Activated T-cell treated with anti-CD3 and anti-CD28 coated beads, Interleukin-2, amount 50 U/mL, for 4 hours (primary cell): Measurements from ENCODE around the gene DRAXIN. TPM values are rescaled to one million over a fixed set of nuclear protein-coding genes. Genes with fewer than 3 reads are reported as not detected.

Source experiments
- ATAC-seq, 2 donors: fragments of 200-7000 bp; cut with Tn5 transposase; one replicate each; pipeline ENCODE4 v1.10.0; 2021
- DNase-seq: peaks from one replicate; pipeline ENCODE4 v3.0.0-alpha.2; 2020
- H3K27me3 Mint-ChIP-seq: one replicate; pipeline ENCODE4 v1.8.0; 2021; ENCODE audit warnings: low read depth, mixed read lengths
- H3K36me3 Mint-ChIP-seq: one replicate; pipeline ENCODE4 v1.8.0; 2022; ENCODE audit warnings: mixed read lengths; ENCODE audit not compliant: insufficient read depth
- H3K4me1 Mint-ChIP-seq: one replicate; pipeline ENCODE4 v1.8.0; 2021; ENCODE audit warnings: low read depth, mixed read lengths
- H3K4me3 Mint-ChIP-seq: one replicate; pipeline ENCODE4 v1.8.0; 2021; ENCODE audit warnings: mild to moderate bottlenecking, moderate library complexity, mixed read lengths
- H3K9me3 Mint-ChIP-seq: one replicate; pipeline ENCODE4 v1.8.0; 2021; ENCODE audit warnings: mixed read lengths
- total RNA-seq, 3 donors: library from RNA; stranded (reverse); gene quantifications; one replicate each; pipeline ENCODE4 v1.2.1, GENCODE V29; 2021

Gene DRAXIN
- total RNA-seq, 3 donors from 2014 or later, result 0.03 to 0.08 (median 0.05) TPM

- H3K36me3 Mint-ChIP-seq, result no peaks in the 10 kb centered on the region
- no peak for DNase-seq
- H3K4me3 Mint-ChIP-seq, result peak overlapping the region; percentile 78
- peaks cover 29% of the 10 kb centered on the region for H3K4me1 Mint-ChIP-seq
- H3K27me3 Mint-ChIP-seq, result no peaks in the 10 kb centered on the region
- no peak for ATAC-seq
- no peaks in the 10 kb centered on the region for H3K9me3 Mint-ChIP-seq
These were observed 40.5 kb upstream of the DRAXIN start for GRCh38 chr1:11651017-11651416.

- Mint-ChIP-seq H3K36me3 (no peaks in the 10 kb centered on the region), H3K4me1 (peaks cover 30% of the 10 kb centered on the region), H3K9me3 (no peaks in the 10 kb centered on the region), H3K27me3 (no peaks in the 10 kb centered on the region), H3K4me3 (no peak overlapping the region)
- ATAC-seq (no peak), DNase-seq (no peak)
These were observed 39.2 kb upstream of the DRAXIN start for GRCh38 chr1:11652203-11652780.

- no peak for DNase-seq
- no peaks in the 10 kb centered on the region for H3K9me3 Mint-ChIP-seq
These were observed 38.2 kb upstream of the DRAXIN start for GRCh38 chr1:11653101-11653860.

GRCh38 chr1:11653861-11654136 is 37.7 kb upstream of the DRAXIN start:
- DNase-seq (no peak), ATAC-seq (no peak)
- H3K9me3 Mint-ChIP-seq, result no peaks in the 10 kb centered on the region
- H3K27me3 Mint-ChIP-seq, result no peaks in the 10 kb centered on the region
- peak overlapping the region; percentile 56 for H3K4me3 Mint-ChIP-seq
- H3K36me3 Mint-ChIP-seq, result no peaks in the 10 kb centered on the region
- H3K4me1 Mint-ChIP-seq, result peaks cover 28% of the 10 kb centered on the region

More at GRCh38 chr1:11653101-11653860, 38.2 kb upstream of the DRAXIN start:
- ATAC-seq, result no peak
- H3K27me3 Mint-ChIP-seq, result no peaks in the 10 kb centered on the region
- peaks cover 30% of the 10 kb centered on the region for H3K4me1 Mint-ChIP-seq
- peak overlapping the region; percentile 56 for H3K4me3 Mint-ChIP-seq
- H3K36me3 Mint-ChIP-seq, result no peaks in the 10 kb centered on the region

GRCh38 chr1:11654137-11654938 is 37.2 kb upstream of the DRAXIN start, which contains the start of the genes FBXO2 and FBXO44:
FBXO2 (minus strand) TSS chr1:11654429; CDS start chr1:11654340, 89 bp downstream.
FBXO44 (plus strand) TSS chr1:11654877; CDS start chr1:11655836, 959 bp downstream.
- no peaks in the 10 kb centered on the region for H3K9me3 Mint-ChIP-seq
- no peaks in the 10 kb centered on the region for H3K27me3 Mint-ChIP-seq
- H3K4me3 Mint-ChIP-seq, result peak within 1 kb of the TSS; percentile 79
- H3K4me1 Mint-ChIP-seq, result peaks cover 28% of the 10 kb centered on the region
- H3K36me3 Mint-ChIP-seq, result no peaks in the 10 kb centered on the region
- peak; percentile 64 for DNase-seq
- peak; percentile 84 to 85 for ATAC-seq

GRCh38 chr1:11654939-11655808 is 36.3 kb upstream of the DRAXIN start:
- Mint-ChIP-seq H3K4me3 (peak overlapping the region; percentile 79), H3K27me3 (no peaks in the 10 kb centered on the region), H3K4me1 (peaks cover 20% of the 10 kb centered on the region), H3K9me3 (no peaks in the 10 kb centered on the region), H3K36me3 (no peaks in the 10 kb centered on the region)
- ATAC-seq, result peak; percentile 23 to 27
- DNase-seq, result no peak

- DNase-seq (no peak), ATAC-seq (no peak)
- Mint-ChIP-seq H3K4me3 (no peak overlapping the region), H3K36me3 (peaks cover 3% of the 10 kb centered on the region), H3K9me3 (no peaks in the 10 kb centered on the region), H3K27me3 (no peaks in the 10 kb centered on the region), H3K4me1 (peaks cover 9% of the 10 kb centered on the region)
These were observed 33.9 kb upstream of the DRAXIN start for GRCh38 chr1:11657654-11658053.

- no peaks in the 10 kb centered on the region for H3K27me3 Mint-ChIP-seq
- DNase-seq (no peak), ATAC-seq (no peak)
- H3K9me3 Mint-ChIP-seq, result no peaks in the 10 kb centered on the region
- peaks cover 3% of the 10 kb centered on the region for H3K36me3 Mint-ChIP-seq
- H3K4me1 Mint-ChIP-seq, result peaks cover 9% of the 10 kb centered on the region
- no peak overlapping the region for H3K4me3 Mint-ChIP-seq
These were observed 33.0 kb upstream of the DRAXIN start for GRCh38 chr1:11658542-11658941.

GRCh38 chr1:11659748-11660147 is 31.8 kb upstream of the DRAXIN start:
- no peak for ATAC-seq

GRCh38 chr1:11661103-11661502 is 30.4 kb upstream of the DRAXIN start:
- H3K27me3 Mint-ChIP-seq, result no peaks in the 10 kb centered on the region
- H3K4me3 Mint-ChIP-seq, result no peak overlapping the region
- peaks cover 3% of the 10 kb centered on the region for H3K36me3 Mint-ChIP-seq
- ATAC-seq, result no peak
- no peaks in the 10 kb centered on the region for H3K9me3 Mint-ChIP-seq
- DNase-seq, result no peak
- peaks cover 3% of the 10 kb centered on the region for H3K4me1 Mint-ChIP-seq

More at GRCh38 chr1:11659748-11660147, 31.8 kb upstream of the DRAXIN start:
- Mint-ChIP-seq H3K4me1 (peaks cover 9% of the 10 kb centered on the region), H3K4me3 (no peak overlapping the region), H3K9me3 (no peaks in the 10 kb centered on the region), H3K27me3 (no peaks in the 10 kb centered on the region), H3K36me3 (peaks cover 3% of the 10 kb centered on the region)
- DNase-seq, result no peak

- no peaks in the 10 kb centered on the region for H3K9me3 Mint-ChIP-seq
- no peaks in the 10 kb centered on the region for H3K27me3 Mint-ChIP-seq
- ATAC-seq, result peak; percentile 78 to 79
- peak overlapping the region; percentile 82 for H3K4me3 Mint-ChIP-seq
- peaks cover 7% of the 10 kb centered on the region for H3K36me3 Mint-ChIP-seq
- peaks cover 4% of the 10 kb centered on the region for H3K4me1 Mint-ChIP-seq
- DNase-seq, result peak; percentile 52
These were observed 27.0 kb upstream of the DRAXIN start for GRCh38 chr1:11664336-11665065.

- H3K4me3 Mint-ChIP-seq, result no peak overlapping the region
- no peaks in the 10 kb centered on the region for H3K27me3 Mint-ChIP-seq
- H3K9me3 Mint-ChIP-seq, result no peaks in the 10 kb centered on the region
- peaks cover 4% of the 10 kb centered on the region for H3K36me3 Mint-ChIP-seq
- peaks cover 4% of the 10 kb centered on the region for H3K4me1 Mint-ChIP-seq
- no peak for DNase-seq
- ATAC-seq, result no peak
These were observed 23.0 kb upstream of the DRAXIN start for GRCh38 chr1:11668516-11668915.

GRCh38 chr1:11670747-11671146 is 20.8 kb upstream of the DRAXIN start:
- H3K27me3 Mint-ChIP-seq, result no peaks in the 10 kb centered on the region
- ATAC-seq (no peak), DNase-seq (no peak)
- peaks cover 4% of the 10 kb centered on the region for H3K4me1 Mint-ChIP-seq
- peaks cover 8% of the 10 kb centered on the region for H3K36me3 Mint-ChIP-seq
- H3K4me3 Mint-ChIP-seq, result no peak overlapping the region
- no peaks in the 10 kb centered on the region for H3K9me3 Mint-ChIP-seq
